ENCODE data around the gene ZNF358.

GRCh38 chr19:7554990-7555864, 39.3 kb downstream of the ZNF358 start:
- TF ChIP-seq CTCF (IDR thresholded peaks at IDR 0.05; ENCODE audit: low read length) (no peak), EZH2 (IDR thresholded peaks at IDR 0.05; ENCODE audit: borderline replicate concordance, low read length) (no peak)
